Astrocyte (in vitro differentiated cells and primary cell): ENCODE measurements around the gene ATP6V1B1. TPM values are rescaled to one million over a fixed set of nuclear protein-coding genes. Genes with fewer than 3 reads are reported as not detected.

ENCODE experiments used
- DNase-seq: peaks from one replicate; pipeline ENCODE4 v3.0.0-alpha.2; 2010; ENCODE audit warnings: low read depth
- FAIRE-seq: peaks from 2 replicates; lab custom pipeline; 2011; peaks lifted over from hg19 to GRCh38; lab: Jason Lieb, UNC
- H2AFZ ChIP-seq: 2 replicates; pipeline ENCODE4 v1.6.0; 2012; ENCODE audit warnings: low read depth, low read length, inconsistent platforms
- H3K27ac ChIP-seq: 2 replicates; pipeline ENCODE4 v1.5.1; 2011; ENCODE audit warnings: low read depth, low read length, inconsistent platforms
- H3K27me3 ChIP-seq: 2 replicates; pipeline ENCODE4 v1.6.0; 2011; ENCODE audit warnings: low read length, inconsistent platforms; ENCODE audit not compliant: insufficient read depth
- H3K36me3 ChIP-seq: 2 replicates; pipeline ENCODE4 v1.5.1; 2011; ENCODE audit warnings: low read length, inconsistent platforms; ENCODE audit not compliant: insufficient read depth
- H3K4me1 ChIP-seq: 2 replicates; pipeline ENCODE4 v1.5.1; 2011; ENCODE audit warnings: low read length, inconsistent platforms; ENCODE audit not compliant: insufficient read depth
- H3K4me2 ChIP-seq: 2 replicates; pipeline ENCODE4 v1.6.0; 2012; ENCODE audit warnings: low read length, inconsistent platforms
- H3K4me3 ChIP-seq: 2 replicates; pipeline ENCODE4 v1.5.1; 2011; ENCODE audit warnings: low read depth, mild to moderate bottlenecking, low read length, inconsistent platforms; ENCODE audit not compliant: insufficient read depth
- H3K79me2 ChIP-seq: 2 replicates; pipeline ENCODE4 v1.6.0; 2012; ENCODE audit warnings: mild to moderate bottlenecking, low read length, inconsistent platforms; ENCODE audit not compliant: insufficient read depth
- H3K9ac ChIP-seq: 2 replicates; pipeline ENCODE4 v1.6.0; 2012; ENCODE audit warnings: mild to moderate bottlenecking, low read length, inconsistent platforms
- H3K9me3 ChIP-seq: 2 replicates; pipeline ENCODE4 v1.5.1; 2012; ENCODE audit warnings: low read depth, mild to moderate bottlenecking, low read length, inconsistent platforms; ENCODE audit not compliant: insufficient read depth
- H4K20me1 ChIP-seq: 2 replicates; pipeline ENCODE4 v1.6.0; 2012; ENCODE audit warnings: low read length, inconsistent platforms; ENCODE audit not compliant: insufficient read depth
- H3K27ac Mint-ChIP-seq: one replicate; pipeline ENCODE4 v1.8.0; 2021; ENCODE audit warnings: mild to moderate bottlenecking, mixed read lengths; ENCODE audit not compliant: unreplicated experiment
- H3K27me3 Mint-ChIP-seq: one replicate; pipeline ENCODE4 v1.8.0; 2021; ENCODE audit warnings: low read depth, mixed read lengths; ENCODE audit not compliant: unreplicated experiment
- H3K36me3 Mint-ChIP-seq: one replicate; pipeline ENCODE4 v1.8.0; 2021; ENCODE audit warnings: low read depth, mixed read lengths; ENCODE audit not compliant: unreplicated experiment
- H3K4me1 Mint-ChIP-seq: one replicate; pipeline ENCODE4 v1.8.0; 2021; ENCODE audit warnings: low read depth, mixed read lengths; ENCODE audit not compliant: unreplicated experiment
- H3K4me3 Mint-ChIP-seq: one replicate; pipeline ENCODE4 v1.8.0; 2021; ENCODE audit warnings: mild to moderate bottlenecking, moderate library complexity, mixed read lengths; ENCODE audit not compliant: unreplicated experiment
- H3K9me3 Mint-ChIP-seq: one replicate; pipeline ENCODE4 v1.8.0; 2021; ENCODE audit warnings: mild to moderate bottlenecking, mixed read lengths; ENCODE audit not compliant: unreplicated experiment
- CTCF ChIP-seq: IDR thresholded peaks from 2 replicates; pipeline ENCODE4 v1.5.1; 2011; ENCODE audit warnings: low read depth, mild to moderate bottlenecking, inconsistent platforms, low read length, moderate library complexity; ENCODE audit not compliant: insufficient read depth
- EZH2 ChIP-seq: IDR thresholded peaks from 2 replicates; pipeline ENCODE4 v1.6.1; 2012; ENCODE audit warnings: mild to moderate bottlenecking, low read length, inconsistent platforms; ENCODE audit not compliant: insufficient read depth
- total RNA-seq: library from RNA; stranded (reverse); gene quantifications from 2 replicates; pipeline ENCODE4 v1.2.1, GENCODE V29; 2021

ATP6V1B1 gene
- total RNA-seq, 1 donor from 2014 or later, result not detected

GRCh38 chr2:70898363-70899240 lies 37.1 kb upstream of the ATP6V1B1 start:
- Mint-ChIP-seq H3K4me3 (no peak overlapping the region), H3K9me3 (peaks cover 12% of the 10 kb centered on the region), H3K36me3 (no peaks in the 10 kb centered on the region), H3K4me1 (peaks cover 2% of the 10 kb centered on the region), H3K27me3 (peaks cover 83% of the 10 kb centered on the region), H3K27ac (no peak overlapping the region)
- Histone ChIP-seq H3K4me2 (no peak overlapping the region), H2AFZ (no peak overlapping the region), H3K79me2 (no peaks in the 10 kb centered on the region), H3K4me1 (peaks cover 11% of the 10 kb centered on the region), H4K20me1 (peaks cover 22% of the 10 kb centered on the region), H3K27ac (no peak overlapping the region), H3K9me3 (no peaks in the 10 kb centered on the region), H3K4me3 (no peak overlapping the region), H3K36me3 (no peaks in the 10 kb centered on the region), H3K27me3 (peaks cover 64% of the 10 kb centered on the region), H3K9ac (no peak overlapping the region)
- DNase-seq (no peak), FAIRE-seq (no peak)
- TF ChIP-seq CTCF (no peak), EZH2 (no peak)

GRCh38 chr2:70901227-70902066 lies 34.3 kb upstream of the ATP6V1B1 start:
- DNase-seq (peak; percentile 31), FAIRE-seq (no peak)
- no peak for TF ChIP-seq CTCF
- no peak for TF ChIP-seq EZH2
- H3K27me3 Mint-ChIP-seq, result peaks cover 82% of the 10 kb centered on the region
- no peaks in the 10 kb centered on the region for H3K9me3 ChIP-seq
- no peaks in the 10 kb centered on the region for H3K36me3 ChIP-seq
- no peaks in the 10 kb centered on the region for H3K36me3 Mint-ChIP-seq
- H4K20me1 ChIP-seq, result peaks cover 37% of the 10 kb centered on the region
- peak overlapping the region; percentile 83 for H3K9ac ChIP-seq
- H3K27me3 ChIP-seq, result peaks cover 64% of the 10 kb centered on the region
- H3K4me1 Mint-ChIP-seq, result peaks cover 2% of the 10 kb centered on the region
- peak overlapping the region; percentile 14 for H3K27ac ChIP-seq
- H3K4me1 ChIP-seq, result peaks cover 11% of the 10 kb centered on the region
- peak overlapping the region; percentile 99 for H2AFZ ChIP-seq
- H3K4me3 Mint-ChIP-seq, result peak overlapping the region; percentile 81
- H3K27ac Mint-ChIP-seq, result peak overlapping the region; percentile 93
- H3K9me3 Mint-ChIP-seq, result peaks cover 15% of the 10 kb centered on the region
- peak overlapping the region; percentile 90 for H3K4me2 ChIP-seq
- H3K79me2 ChIP-seq, result no peaks in the 10 kb centered on the region
- peak overlapping the region; percentile 66 for H3K4me3 ChIP-seq
